Measurements from ENCODE around the gene SPATA13.

The SPATA13 gene

GRCh38 chr13:24230428-24231072, 70.0 kb downstream of the SPATA13 start:
- Histone ChIP-seq H3K9me3 (ENCODE audit: insufficient read depth, low read depth, low read length) (no peaks in the 10 kb centered on the region), H3K27ac (ENCODE audit: low read length) (no peak overlapping the region), H3K4me1 (ENCODE audit: insufficient read depth, low read length) (peaks cover 5% of the 10 kb centered on the region; the same call in 1 of the 2 replicates)

GRCh38 chr13:24231377-24231776, 70.9 kb downstream of the SPATA13 start:
- no peak overlapping the region for H3K4me3 ChIP-seq (ENCODE audit: low read length)
- H3K36me3 ChIP-seq (ENCODE audit: insufficient read depth, low read depth, low read length), result no peaks in the 10 kb centered on the region
- no peaks in the 10 kb centered on the region for H3K9me3 ChIP-seq (ENCODE audit: insufficient read depth, low read depth, low read length)
- no peak overlapping the region for H3K27ac ChIP-seq (ENCODE audit: low read length)
- H3K9ac ChIP-seq (ENCODE audit: low read depth, low read length), result no peak overlapping the region
- H3K4me1 ChIP-seq (ENCODE audit: insufficient read depth, low read length), result peaks cover 5% of the 10 kb centered on the region; the same call in 1 of the 2 replicates
- no peaks in the 10 kb centered on the region for H3K27me3 ChIP-seq (ENCODE audit: insufficient read depth, low read length)

More at GRCh38 chr13:24230428-24231072, 70.0 kb downstream of the SPATA13 start:
- H3K27me3 ChIP-seq (ENCODE audit: insufficient read depth, low read length), result no peaks in the 10 kb centered on the region
- no peak overlapping the region for H3K9ac ChIP-seq (ENCODE audit: low read depth, low read length)
- no peaks in the 10 kb centered on the region for H3K36me3 ChIP-seq (ENCODE audit: insufficient read depth, low read depth, low read length)
- H3K4me3 ChIP-seq (ENCODE audit: low read length), result no peak overlapping the region

GRCh38 chr13:24232037-24232436, 71.5 kb downstream of the SPATA13 start:
- Histone ChIP-seq H3K9me3 (ENCODE audit: insufficient read depth, low read depth, low read length) (no peaks in the 10 kb centered on the region), H3K4me1 (ENCODE audit: insufficient read depth, low read length) (peaks cover 5% of the 10 kb centered on the region; the same call in 1 of the 2 replicates), H3K27ac (ENCODE audit: low read length) (no peak overlapping the region), H3K4me3 (ENCODE audit: low read length) (no peak overlapping the region), H3K9ac (ENCODE audit: low read depth, low read length) (no peak overlapping the region), H3K36me3 (ENCODE audit: insufficient read depth, low read depth, low read length) (no peaks in the 10 kb centered on the region), H3K27me3 (ENCODE audit: insufficient read depth, low read length) (no peaks in the 10 kb centered on the region)

- Histone ChIP-seq H3K36me3 (ENCODE audit: insufficient read depth, low read depth, low read length) (no peaks in the 10 kb centered on the region), H3K9ac (ENCODE audit: low read depth, low read length) (no peak overlapping the region), H3K27ac (ENCODE audit: low read length) (no peak overlapping the region), H3K9me3 (ENCODE audit: insufficient read depth, low read depth, low read length) (no peaks in the 10 kb centered on the region), H3K4me3 (ENCODE audit: low read length) (no peak overlapping the region), H3K4me1 (ENCODE audit: insufficient read depth, low read length) (peaks cover 5% of the 10 kb centered on the region; the same call in 1 of the 2 replicates), H3K27me3 (ENCODE audit: insufficient read depth, low read length) (no peaks in the 10 kb centered on the region)
These were observed 72.0 kb downstream of the SPATA13 start for GRCh38 chr13:24232474-24232873.

GRCh38 chr13:24233351-24233901, 72.9 kb downstream of the SPATA13 start:
- Histone ChIP-seq H3K9ac (ENCODE audit: low read depth, low read length) (no peak overlapping the region), H3K36me3 (ENCODE audit: insufficient read depth, low read depth, low read length) (no peaks in the 10 kb centered on the region), H3K27ac (ENCODE audit: low read length) (no peak overlapping the region), H3K9me3 (ENCODE audit: insufficient read depth, low read depth, low read length) (no peaks in the 10 kb centered on the region), H3K4me1 (ENCODE audit: insufficient read depth, low read length) (peaks cover 5% of the 10 kb centered on the region; the same call in 1 of the 2 replicates), H3K4me3 (ENCODE audit: low read length) (no peak overlapping the region), H3K27me3 (ENCODE audit: insufficient read depth, low read length) (no peaks in the 10 kb centered on the region)

GRCh38 chr13:24234200-24234915, 73.8 kb downstream of the SPATA13 start:
- H3K4me3 ChIP-seq (ENCODE audit: low read length), result no peak overlapping the region
- H3K9ac ChIP-seq (ENCODE audit: low read depth, low read length), result no peak overlapping the region
- no peaks in the 10 kb centered on the region for H3K36me3 ChIP-seq (ENCODE audit: insufficient read depth, low read depth, low read length)
- H3K27me3 ChIP-seq (ENCODE audit: insufficient read depth, low read length), result no peaks in the 10 kb centered on the region
- no peak overlapping the region for H3K27ac ChIP-seq (ENCODE audit: low read length)
- H3K4me1 ChIP-seq (ENCODE audit: insufficient read depth, low read length), result peaks cover 5% of the 10 kb centered on the region; the same call in 1 of the 2 replicates
- no peaks in the 10 kb centered on the region for H3K9me3 ChIP-seq (ENCODE audit: insufficient read depth, low read depth, low read length)

- H3K27ac ChIP-seq (ENCODE audit: low read length), result no peak overlapping the region
- H3K27me3 ChIP-seq (ENCODE audit: insufficient read depth, low read length), result no peaks in the 10 kb centered on the region
- peaks cover 5% of the 10 kb centered on the region; the same call in 1 of the 2 replicates for H3K4me1 ChIP-seq (ENCODE audit: insufficient read depth, low read length)
- H3K4me3 ChIP-seq (ENCODE audit: low read length), result no peak overlapping the region
- no peaks in the 10 kb centered on the region for H3K36me3 ChIP-seq (ENCODE audit: insufficient read depth, low read depth, low read length)
- H3K9ac ChIP-seq (ENCODE audit: low read depth, low read length), result no peak overlapping the region
- no peaks in the 10 kb centered on the region for H3K9me3 ChIP-seq (ENCODE audit: insufficient read depth, low read depth, low read length)
These were observed 76.8 kb downstream of the SPATA13 start for GRCh38 chr13:24237356-24237755.

- H3K4me3 ChIP-seq (ENCODE audit: low read length), result no peak overlapping the region
- H3K27ac ChIP-seq (ENCODE audit: low read length), result no peak overlapping the region
- H3K9me3 ChIP-seq (ENCODE audit: insufficient read depth, low read depth, low read length), result no peaks in the 10 kb centered on the region
- no peaks in the 10 kb centered on the region; the same call in 1 of the 2 replicates for H3K4me1 ChIP-seq (ENCODE audit: insufficient read depth, low read length)
- no peaks in the 10 kb centered on the region for H3K27me3 ChIP-seq (ENCODE audit: insufficient read depth, low read length)
- no peak overlapping the region for H3K9ac ChIP-seq (ENCODE audit: low read depth, low read length)
- H3K36me3 ChIP-seq (ENCODE audit: insufficient read depth, low read depth, low read length), result no peaks in the 10 kb centered on the region
These were observed 80.8 kb downstream of the SPATA13 start for GRCh38 chr13:24241336-24241735.

GRCh38 chr13:24242100-24242499, 81.6 kb downstream of the SPATA13 start:
- Histone ChIP-seq H3K9ac (ENCODE audit: low read depth, low read length) (no peak overlapping the region), H3K36me3 (ENCODE audit: insufficient read depth, low read depth, low read length) (no peaks in the 10 kb centered on the region), H3K4me1 (ENCODE audit: insufficient read depth, low read length) (no peaks in the 10 kb centered on the region; the same call in 1 of the 2 replicates), H3K4me3 (ENCODE audit: low read length) (no peak overlapping the region), H3K27me3 (ENCODE audit: insufficient read depth, low read length) (no peaks in the 10 kb centered on the region), H3K9me3 (ENCODE audit: insufficient read depth, low read depth, low read length) (no peaks in the 10 kb centered on the region), H3K27ac (ENCODE audit: low read length) (no peak overlapping the region)

- Histone ChIP-seq H3K4me3 (ENCODE audit: low read length) (no peak overlapping the region), H3K9ac (ENCODE audit: low read depth, low read length) (no peak overlapping the region)
These were observed 82.8 kb downstream of the SPATA13 start for GRCh38 chr13:24243302-24243701.

GRCh38 chr13:24244802-24245201, 84.3 kb downstream of the SPATA13 start:
- peaks cover 5% of the 10 kb centered on the region; the same call in 1 of the 2 replicates for H3K4me1 ChIP-seq (ENCODE audit: insufficient read depth, low read length)

More at GRCh38 chr13:24243302-24243701, 82.8 kb downstream of the SPATA13 start:
- H3K36me3 ChIP-seq (ENCODE audit: insufficient read depth, low read depth, low read length), result no peaks in the 10 kb centered on the region
- no peak overlapping the region for H3K27ac ChIP-seq (ENCODE audit: low read length)
- H3K9me3 ChIP-seq (ENCODE audit: insufficient read depth, low read depth, low read length), result no peaks in the 10 kb centered on the region
- no peaks in the 10 kb centered on the region; the same call in 1 of the 2 replicates for H3K4me1 ChIP-seq (ENCODE audit: insufficient read depth, low read length)
- no peaks in the 10 kb centered on the region for H3K27me3 ChIP-seq (ENCODE audit: insufficient read depth, low read length)

More at GRCh38 chr13:24244802-24245201, 84.3 kb downstream of the SPATA13 start:
- Histone ChIP-seq H3K4me3 (ENCODE audit: low read length) (no peak overlapping the region), H3K36me3 (ENCODE audit: insufficient read depth, low read depth, low read length) (no peaks in the 10 kb centered on the region), H3K9ac (ENCODE audit: low read depth, low read length) (no peak overlapping the region), H3K27ac (ENCODE audit: low read length) (no peak overlapping the region), H3K9me3 (ENCODE audit: insufficient read depth, low read depth, low read length) (no peaks in the 10 kb centered on the region), H3K27me3 (ENCODE audit: insufficient read depth, low read length) (no peaks in the 10 kb centered on the region)

Measured in iPS-20b (cell line).